H1 (cell line): ENCODE results near the gene SKIC8. TPM values are rescaled to one million over a fixed set of nuclear protein-coding genes. Genes with fewer than 3 reads are reported as not detected.

Source experiments
- CTCF ChIA-PET: fragments of 300-600 bp; sonication (Branson Sonifier 250); formaldehyde crosslinking; loops from one replicate; lab custom pipeline; 2021; ENCODE audit not compliant: partially characterized antibody; lab: Charles Lee
- POLR2A ChIA-PET: fragments of 300-600 bp; sonication (Branson Sonifier 250); formaldehyde crosslinking; loops from one replicate; lab custom pipeline; 2021; ENCODE audit warnings: inconsistent platforms; ENCODE audit not compliant: partially characterized antibody; lab: Charles Lee
- DNase-seq, 2 experiments: peaks; one replicate each; pipeline versions ENCODE4 v3.0.0 to v3.0.0-alpha.2; 2010 to 2022; ENCODE audit warnings: low spot score in 2 of 2, low read depth in 1 of 2, mixed read lengths in 1 of 2
- FAIRE-seq: peaks from 2 replicates; lab custom pipeline; 2011; peaks lifted over from hg19 to GRCh38; lab: Jason Lieb, UNC
- H2AFZ ChIP-seq: 2 replicates; pipeline ENCODE4 v1.8.1; 2012; ENCODE audit warnings: low read length, inconsistent platforms
- H2AK5ac ChIP-seq: 2 replicates; pipeline ENCODE4 v1.6.1; 2013; ENCODE audit warnings: low read depth, low read length
- H2BK120ac ChIP-seq: replicated peaks from 2 replicates; pipeline ENCODE3; 2013; ENCODE audit warnings: low read depth, low read length, inconsistent platforms
- H2BK12ac ChIP-seq: 2 replicates; pipeline ENCODE4 v1.6.1; 2013; ENCODE audit warnings: low read depth, low read length
- H2BK15ac ChIP-seq: 2 replicates; pipeline ENCODE4 v1.6.1; 2013; ENCODE audit warnings: low read length
- H2BK20ac ChIP-seq: 2 replicates; pipeline ENCODE4 v1.6.1; 2013; ENCODE audit warnings: low read length
- H2BK5ac ChIP-seq: 2 replicates; pipeline ENCODE4 v1.6.1; 2013; ENCODE audit warnings: low read depth, low read length
- H3K14ac ChIP-seq: 2 replicates; pipeline ENCODE4 v1.6.1; 2013; ENCODE audit warnings: inconsistent platforms; ENCODE audit not compliant: insufficient read length
- H3K18ac ChIP-seq: 2 replicates; pipeline ENCODE4 v1.6.1; 2013; ENCODE audit warnings: low read length; ENCODE audit errors: extremely low read depth
- H3K23ac ChIP-seq: 2 replicates; pipeline ENCODE4 v1.6.1; 2013; ENCODE audit warnings: inconsistent platforms; ENCODE audit not compliant: insufficient read length
- H3K23me2 ChIP-seq: 2 replicates; pipeline ENCODE4 v1.6.1; 2013; ENCODE audit warnings: low read depth, low read length
- H3K27ac ChIP-seq: 2 replicates; pipeline ENCODE4 v1.6.1; 2011; ENCODE audit warnings: low read depth, low read length, inconsistent platforms
- H3K27me3 ChIP-seq, 4 experiments: replicated peaks in 1 of 4; 1 replicate in 1 of 4; 2 replicates in 3 of 4; pipeline versions ENCODE4 v1.6.1 to v1.8.1; 2011 to 2013; ENCODE audit warnings: low read length in 3 of 4, mild to moderate bottlenecking in 3 of 4, inconsistent platforms in 2 of 4, mixed read lengths in 2 of 4, moderate library complexity in 1 of 4; ENCODE audit not compliant: control insufficient read depth in 3 of 4, insufficient read depth in 3 of 4; ENCODE audit errors: extremely low read depth in 1 of 4
- H3K36me3 ChIP-seq, 4 experiments: 2 replicates each; pipeline versions ENCODE4 v1.6.1 to v1.8.1; 2011 to 2013; ENCODE audit warnings: mild to moderate bottlenecking in 4 of 4, low read length in 3 of 4, moderate library complexity in 2 of 4, control low read depth in 1 of 4, inconsistent platforms in 1 of 4; ENCODE audit not compliant: insufficient read depth in 4 of 4, control insufficient read depth in 2 of 4
- H3K4ac ChIP-seq: replicated peaks from 2 replicates; pipeline ENCODE3; 2013; ENCODE audit warnings: low read length, low read depth, mixed read lengths, inconsistent platforms; ENCODE audit not compliant: insufficient read length
- H3K4me1 ChIP-seq, 4 experiments: replicated peaks in 1 of 4; 1 replicate in 1 of 4; 2 replicates in 3 of 4; pipeline versions ENCODE4 v1.6.1 to v1.8.1; 2011 to 2013; ENCODE audit warnings: low read length in 3 of 4, inconsistent platforms in 2 of 4, mixed read lengths in 1 of 4; ENCODE audit not compliant: insufficient read depth in 4 of 4, control insufficient read depth in 3 of 4
- H3K4me2 ChIP-seq, 2 experiments: 2 replicates each; pipeline versions ENCODE4 v1.6.1 to v1.8.1; 2011 to 2013; ENCODE audit warnings: low read depth in 2 of 2, low read length in 2 of 2, control low read depth in 1 of 2, inconsistent platforms in 1 of 2, mild to moderate bottlenecking in 1 of 2; ENCODE audit not compliant: insufficient read depth in 1 of 2
- H3K4me3 ChIP-seq, 4 experiments: fragments of 200-600, 300-600 bp in 1 of 4; sonication (generic), shearing (Covaris generic), sonication (Bioruptor Twin) in 1 of 4; 2 replicates each; pipeline versions ENCODE4 v1.5.1 to v1.8.1; 2011 to 2016; ENCODE audit warnings: low read length in 4 of 4, low read depth in 3 of 4, control low read depth in 2 of 4, inconsistent platforms in 2 of 4, mild to moderate bottlenecking in 2 of 4, mixed read lengths in 1 of 4, moderate library complexity in 1 of 4; ENCODE audit not compliant: insufficient read depth in 2 of 4; ENCODE audit errors: extremely low read depth in 1 of 4
- H3K56ac ChIP-seq: replicated peaks from 2 replicates; pipeline ENCODE3; 2013; ENCODE audit warnings: low read depth, mild to moderate bottlenecking, mixed read lengths, low read length, inconsistent platforms; ENCODE audit not compliant: insufficient read length
- H3K79me1 ChIP-seq: 2 replicates; pipeline ENCODE4 v1.6.1; 2013; ENCODE audit warnings: low read depth, low read length, control low read depth
- H3K79me2 ChIP-seq, 2 experiments: 2 replicates each; pipeline versions ENCODE4 v1.6.1 to v1.8.1; 2012 to 2013; ENCODE audit warnings: low read length in 2 of 2, mild to moderate bottlenecking in 2 of 2, inconsistent platforms in 1 of 2; ENCODE audit not compliant: insufficient read depth in 2 of 2, control insufficient read depth in 1 of 2
- H3K9ac ChIP-seq, 4 experiments: replicated peaks in 1 of 4; 1 replicate in 1 of 4; 2 replicates in 3 of 4; pipeline versions ENCODE4 v1.6.1 to v1.8.1; 2011 to 2013; ENCODE audit warnings: low read depth in 3 of 4, low read length in 3 of 4, control low read depth in 2 of 4, mild to moderate bottlenecking in 2 of 4, moderate library complexity in 2 of 4, inconsistent platforms in 1 of 4; ENCODE audit errors: extremely low read depth in 1 of 4
- H3K9me3 ChIP-seq, 2 experiments: 2 replicates each; pipeline versions ENCODE4 v1.6.1 to v1.8.1; 2012 to 2013; ENCODE audit warnings: mild to moderate bottlenecking in 2 of 2, moderate library complexity in 2 of 2, control low read depth in 1 of 2, inconsistent platforms in 1 of 2, low read depth in 1 of 2, low read length in 1 of 2, mixed read lengths in 1 of 2; ENCODE audit not compliant: insufficient read depth in 2 of 2
- H4K20me1 ChIP-seq, 2 experiments: replicated peaks in 1 of 2; 2 replicates each; pipeline versions ENCODE3 to v1.8.1; 2011 to 2013; ENCODE audit warnings: inconsistent platforms in 2 of 2, low read length in 2 of 2, mild to moderate bottlenecking in 1 of 2; ENCODE audit not compliant: insufficient read depth in 2 of 2, control insufficient read depth in 1 of 2
- H4K5ac ChIP-seq: 2 replicates; pipeline ENCODE4 v1.6.1; 2013; ENCODE audit warnings: low read length, low read depth, mixed read lengths, inconsistent platforms; ENCODE audit not compliant: insufficient read length
- H4K8ac ChIP-seq: 2 replicates; pipeline ENCODE4 v1.8.0; 2013; ENCODE audit warnings: mild to moderate bottlenecking, moderate library complexity, low read length, inconsistent platforms; ENCODE audit not compliant: insufficient read depth; ENCODE audit errors: extremely low read depth
- H4K91ac ChIP-seq: replicated peaks from 2 replicates; pipeline ENCODE3; 2013; ENCODE audit warnings: low read length, mixed read lengths, inconsistent platforms; ENCODE audit not compliant: insufficient read length
- ATF2 ChIP-seq: IDR thresholded peaks from 2 replicates; pipeline ENCODE4 v1.6.1; 2012; ENCODE audit warnings: low read length, inconsistent platforms
- BCL11A ChIP-seq, 2 experiments: IDR thresholded peaks; one replicate each; pipeline ENCODE4 v1.6.1; 2011; ENCODE audit warnings: low read depth in 2 of 2, low read length in 2 of 2, mild to moderate bottlenecking in 2 of 2
- BRCA1 ChIP-seq: IDR thresholded peaks from 2 replicates; pipeline ENCODE4 v1.6.1; 2012; ENCODE audit warnings: low read depth, low read length, improper control_type of control experiment
- CBX5 ChIP-seq: fragments of 300-800, 300-1000 bp; sonication (generic); IDR thresholded peaks from 2 replicates; pipeline ENCODE4 v1.7.1; 2016; ENCODE audit warnings: antibody characterized with exemption, low read length, low read depth
- CHD1 ChIP-seq: IDR thresholded peaks from 2 replicates; pipeline ENCODE4 v1.6.1; 2012; ENCODE audit warnings: low read depth, low read length, improper control_type of control experiment
- CTBP2 ChIP-seq: IDR thresholded peaks from 2 replicates; pipeline ENCODE4 v1.7.0; 2011; ENCODE audit warnings: borderline replicate concordance, mild to moderate bottlenecking, moderate library complexity, mixed read lengths, low read length; ENCODE audit not compliant: insufficient read depth, insufficient read length
- NRF1 ChIP-seq: IDR thresholded peaks from 2 replicates; pipeline ENCODE4 v1.6.1; 2011; ENCODE audit warnings: mild to moderate bottlenecking, low read depth, low read length, improper control_type of control experiment
- POLR2AphosphoS5 ChIP-seq: IDR thresholded peaks from 2 replicates; pipeline ENCODE4 v1.6.1; 2011; ENCODE audit warnings: low read depth, low read length
- RBBP5 ChIP-seq: IDR thresholded peaks from 2 replicates; pipeline ENCODE4 v1.7.1; 2012; ENCODE audit warnings: low read depth, mild to moderate bottlenecking, inconsistent platforms, low read length, moderate library complexity, borderline replicate concordance
- SIN3A ChIP-seq, 2 experiments: IDR thresholded peaks in 1 of 2; conservative IDR thresholded peaks in 1 of 2; 2 replicates each; pipeline ENCODE4 v1.6.1; 2011 to 2012; ENCODE audit warnings: low read length in 2 of 2, improper control_type of control experiment in 1 of 2, low read depth in 1 of 2, mild to moderate bottlenecking in 1 of 2
- SP4 ChIP-seq: IDR thresholded peaks from 2 replicates; pipeline ENCODE4 v1.6.1; 2012; ENCODE audit warnings: low read length, inconsistent platforms
- TEAD4 ChIP-seq: IDR thresholded peaks from 2 replicates; pipeline ENCODE4 v1.6.1; 2012; ENCODE audit warnings: low read depth, low read length, inconsistent platforms, mixed read lengths
- WGBS, 2 experiments: shearing (Covaris generic) in 1 of 2; methylation state at CpG; one replicate each; pipeline versions ENCODE4 v1.1.6 to v1.1.7; 2013 to 2015; ENCODE audit warnings: low lambda C conversion rate in 2 of 2, mixed read lengths in 2 of 2, inconsistent platforms in 1 of 2, low coverage in 1 of 2, missing lambda C conversion rate in 1 of 2; ENCODE audit not compliant: insufficient replicate concordance in 2 of 2, insufficient coverage in 1 of 2, insufficient read length in 1 of 2; ENCODE audit errors: extremely low coverage in 1 of 2, missing lambda C conversion rate in 1 of 2; 5-methylcytosine and 5-hydroxymethylcytosine counted together
- polyA plus RNA-seq, 7 experiments: library from polyadenylated mRNA; depleted of rRNA in 3 of 7; stranded (reverse) in 5 of 7; unstranded in 2 of 7; fragments of >200 nt in 5 of 7; fragments of 200-250 nt in 2 of 7; gene quantifications; 1 replicate in 5 of 7; 2 replicates in 1 of 7; 4 replicates in 1 of 7; pipeline versions ENCODE4 v1.2.1 to v1.2.3, GENCODE V29; 2011 to 2013; ENCODE audit warnings: missing spikeins in 2 of 7, mixed read lengths in 2 of 7
- total RNA-seq: library from RNA; stranded (reverse); fragmentation: NEBNext Ultra II Directional; extraction: Animal tissue kit (Norgen Biotek cat#: 25700); gene quantifications from 2 replicates; pipeline ENCODE4 v1.2.1, GENCODE V29; 2021

Gene SKIC8
- total and polyA plus RNA-seq, 2 of the 8 experiments (the other 6 are each of a cell fraction or from before 2014, with no cell fraction given): 44.2 to 77.7 TPM

- ChIA-PET POLR2A (interaction anchor here (1.8 to 2.6 kb wide), 4 partner anchors 7 to 39 kb away, joined by 6 to 11 read pairs (median 8); partner anchors contain the start of gene SKIC8), CTCF (interaction anchor here (0.6 to 5.4 kb wide), 10 partner anchors 9 to 280 kb away, joined by 3 to 30 read pairs (median 6); no protein-coding TSS in a partner anchor)
- Histone ChIP-seq H3K18ac (no peak overlapping the region), H2AK5ac (no peak overlapping the region), H4K5ac (no peak overlapping the region), H3K23ac (no peak overlapping the region), H3K27me3 (peaks cover 0 to 24% (median 16%) of the 10 kb centered on the region in 4 experiments; a peak in 5 of 7 replicates), H3K9ac (no peak overlapping the region), H2BK15ac (no peak overlapping the region), H3K79me2 (peaks cover 0 to 9% of the 10 kb centered on the region in 2 experiments; a peak in 1 of 4 replicates), H3K4me2 (no peak overlapping the region; a peak in 1 of 4 replicates), H3K23me2 (peaks cover 13% of the 10 kb centered on the region), H3K56ac (no peak overlapping the region), H3K36me3 (peaks cover 0 to 12% (median 4%) of the 10 kb centered on the region in 4 experiments; a peak in 5 of 8 replicates), H3K27ac (no peak overlapping the region), H2BK12ac (no peak overlapping the region), H2AFZ (no peak overlapping the region), H3K14ac (no peak overlapping the region), H3K79me1 (no peaks in the 10 kb centered on the region), H4K8ac (no peak overlapping the region), H3K4me3 (no peak overlapping the region), H2BK120ac (no peak overlapping the region), H3K4me1 (peaks cover 2 to 17% (median 8%) of the 10 kb centered on the region in 4 experiments; a peak in 5 of 7 replicates), H3K9me3 (no peaks in the 10 kb centered on the region), H2BK20ac (no peak overlapping the region), H2BK5ac (no peak overlapping the region), H3K4ac (no peak overlapping the region), H4K91ac (no peak overlapping the region), H4K20me1 (no peaks in the 10 kb centered on the region)
- DNase-seq (no peak), FAIRE-seq (no peak)
- 78% methylated on average over 7 of the region's 7 CpGs; no CpG with 5 or more reads in 1 of the 2 experiments for WGBS, 2 experiments
- no peak for TF ChIP-seq CTBP2
- no peak for TF ChIP-seq SP4
- no peak for TF ChIP-seq BCL11A (IDR thresholded peaks at IDR 0.05; ENCODE audit: low read depth in 2 of 2, low read length in 2 of 2)
- no peak for TF ChIP-seq SIN3A (conservative IDR thresholded peaks at IDR 0.05 in 1 of 2, IDR thresholded peaks at IDR 0.05 in 1 of 2; ENCODE audit: low read depth in 1 of 2, low read length in 2 of 2)
- TF ChIP-seq RBBP5: no peak
- TF ChIP-seq POLR2AphosphoS5: no peak
- TF ChIP-seq CHD1: no peak
- TF ChIP-seq BRCA1: no peak
- no peak for TF ChIP-seq NRF1
- no peak for TF ChIP-seq TEAD4
- no peak for TF ChIP-seq CBX5
- no peak for TF ChIP-seq ATF2
Measured at GRCh38 chr15:78338781-78339180, 39.4 kb upstream of the SKIC8 start.
